ENCODE results near the gene ADAT2.

Gene ADAT2

DNA sequence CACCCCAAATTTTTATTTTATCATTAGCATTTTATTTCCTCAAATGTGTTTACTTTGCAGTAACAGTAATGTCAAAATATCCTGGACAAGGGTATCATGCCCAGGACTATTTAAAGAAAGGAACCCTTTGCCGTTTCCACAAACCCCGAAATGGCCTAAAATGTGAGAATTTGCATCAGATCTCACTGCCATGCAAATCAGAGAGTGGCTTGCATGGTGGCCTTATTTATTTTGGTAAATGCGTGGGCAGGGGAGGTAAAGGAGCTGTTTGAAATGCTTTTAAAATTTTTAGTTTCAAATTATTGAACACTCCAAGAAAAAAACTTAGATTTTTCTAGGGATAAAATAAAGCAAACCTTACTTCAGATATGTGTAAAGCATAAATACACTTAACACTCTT is 43.8 kb downstream of the ADAT2 start:
- in situ Hi-C loops (cut with MboI; ENCODE audit: low sequenced_read_pairs, unreplicated experiment) = no loop called here
- no peak for TF ChIP-seq CTCF (IDR thresholded peaks at IDR 0.05; ENCODE audit: borderline replicate concordance, control extremely low read depth, extremely low read depth, insufficient read depth, missing control alignments)
- peak; percentile 23 for DNase-seq (ENCODE audit: low spot score)

- in situ Hi-C loops (cut with MboI; ENCODE audit: low sequenced_read_pairs, unreplicated experiment) = no loop called here
- no peak for TF ChIP-seq CTCF (IDR thresholded peaks at IDR 0.05; ENCODE audit: borderline replicate concordance, control extremely low read depth, extremely low read depth, insufficient read depth, missing control alignments)
- DNase-seq (ENCODE audit: low spot score) = no peak
Observed at GRCh38 chr6:143405373-143406154, 44.9 kb downstream of the ADAT2 start.

DNA sequence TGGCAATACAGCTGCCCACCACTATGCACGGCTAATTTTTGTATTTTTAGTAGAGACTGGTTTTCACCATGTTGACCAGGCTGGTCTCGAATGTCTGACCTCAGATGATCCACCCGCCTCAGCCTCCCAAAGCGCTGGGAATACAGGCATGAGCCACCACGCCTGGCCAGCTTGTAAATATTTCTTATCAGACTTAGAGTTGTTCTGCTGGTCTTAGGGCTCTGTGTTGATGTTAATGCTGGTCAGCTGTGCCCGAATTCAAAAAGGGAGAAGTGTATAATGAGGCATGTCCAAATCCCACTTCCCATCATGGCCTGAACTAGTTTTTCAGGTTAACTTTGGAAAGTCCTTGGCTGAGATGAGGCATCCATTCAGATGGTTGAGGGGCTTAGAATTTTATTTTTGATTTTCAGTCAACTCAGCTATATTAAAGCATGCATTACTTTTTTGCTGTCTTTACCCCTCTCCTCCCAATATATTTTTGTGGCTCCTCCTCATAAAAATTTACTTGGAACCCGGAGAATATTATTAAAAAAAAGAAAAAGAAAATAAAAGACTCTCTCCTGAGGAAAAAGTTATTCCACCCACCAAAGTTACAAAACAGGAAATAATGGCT is 47.7 kb downstream of the ADAT2 start:
- TF ChIP-seq CTCF (IDR thresholded peaks at IDR 0.05; ENCODE audit: borderline replicate concordance, control extremely low read depth, extremely low read depth, insufficient read depth, missing control alignments) = no peak
- no peak for DNase-seq (ENCODE audit: low spot score)
- in situ Hi-C loops (cut with MboI; ENCODE audit: low sequenced_read_pairs, unreplicated experiment) = no loop called here

DNA sequence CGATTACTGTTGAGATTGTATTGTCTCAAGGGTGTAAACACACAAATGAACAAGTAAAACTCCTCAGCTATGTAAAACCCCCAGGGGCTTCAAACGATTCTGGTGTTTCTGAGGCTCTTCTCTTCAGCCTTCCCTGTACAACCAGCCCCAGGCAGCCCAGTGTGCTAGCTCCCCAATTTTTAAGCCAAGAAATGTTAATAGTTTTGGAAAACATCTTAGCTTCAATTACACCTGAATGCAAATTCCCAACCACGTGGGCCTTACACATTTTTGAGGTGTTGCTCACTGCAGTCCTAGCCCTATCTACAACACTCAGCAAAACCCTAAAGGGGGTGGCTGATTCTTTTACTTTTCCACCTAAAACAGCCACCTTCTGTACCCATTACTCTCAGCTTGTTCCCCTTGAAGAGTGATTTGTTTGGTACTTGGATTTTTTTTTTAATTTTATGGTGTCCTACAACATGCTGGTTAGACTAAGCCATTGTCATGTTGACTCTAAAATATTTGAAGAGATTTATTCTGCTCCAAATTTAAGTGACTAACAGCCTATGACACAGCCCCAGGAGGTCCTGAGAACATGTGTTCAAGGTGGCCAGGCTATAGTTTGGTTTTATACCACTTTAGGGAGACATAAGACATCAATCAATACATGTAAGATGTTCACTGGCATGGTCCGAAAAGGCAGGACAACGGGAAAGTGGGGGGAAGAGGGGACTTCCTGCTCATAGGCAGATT is 48.7 kb downstream of the ADAT2 start:
- no peak for DNase-seq (ENCODE audit: low spot score)
- no peak for TF ChIP-seq CTCF (IDR thresholded peaks at IDR 0.05; ENCODE audit: borderline replicate concordance, control extremely low read depth, extremely low read depth, insufficient read depth, missing control alignments)
- in situ Hi-C loops (cut with MboI; ENCODE audit: low sequenced_read_pairs, unreplicated experiment) = no loop called here

DNA sequence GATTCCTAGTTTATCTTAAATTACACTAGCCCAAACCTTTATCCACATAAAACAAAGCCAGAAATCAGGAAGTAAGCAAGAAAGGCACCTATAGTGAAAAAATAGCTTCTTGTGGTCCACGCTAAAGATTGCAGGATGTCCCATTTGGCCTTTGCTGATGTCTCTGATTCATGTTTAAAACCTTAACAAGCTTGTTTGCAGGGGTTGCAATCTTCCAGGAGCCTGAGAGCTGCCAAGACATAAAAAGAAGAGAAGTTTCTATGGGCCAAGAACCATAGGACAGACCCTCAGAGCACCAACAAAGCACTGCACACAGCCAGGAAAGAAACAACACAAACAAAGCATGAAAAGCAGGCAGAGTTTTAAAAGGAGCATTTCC is 49.4 kb downstream of the ADAT2 start:
- in situ Hi-C loops (cut with MboI; ENCODE audit: low sequenced_read_pairs, unreplicated experiment) = no loop called here

More for the DNA sequence above, 49.4 kb downstream of the ADAT2 start:
- TF ChIP-seq CTCF (IDR thresholded peaks at IDR 0.05; ENCODE audit: borderline replicate concordance, control extremely low read depth, extremely low read depth, insufficient read depth, missing control alignments) = no peak
- DNase-seq (ENCODE audit: low spot score) = no peak

All from GM13976 (cell line).